T1000 (cell line): Measurements from ENCODE around the gene NAT9.

Experiments
- DNase-seq: peaks from one replicate; lab custom pipeline; 2025; ENCODE audit warnings: mixed read lengths; lab: John Stamatoyannopoulos, UW

NAT9 gene

GRCh38 chr17:74761419-74761818 lies 14.7 kb downstream of the NAT9 start:
- no peak for DNase-seq

GRCh38 chr17:74760404-74761105 lies 15.6 kb downstream of the NAT9 start:
- DNase-seq: no peak

- no peak for DNase-seq
These were observed 16.2 kb downstream of the NAT9 start for GRCh38 chr17:74759941-74760340.

- DNase-seq: no peak
These were observed 16.8 kb downstream of the NAT9 start for GRCh38 chr17:74759243-74759801.

GRCh38 chr17:74758848-74759168 lies 17.3 kb downstream of the NAT9 start:
- DNase-seq: no peak

- DNase-seq: no peak
These were observed 18.0 kb downstream of the NAT9 start for GRCh38 chr17:74757931-74758847.

GRCh38 chr17:74757502-74757901 lies 18.6 kb downstream of the NAT9 start:
- DNase-seq: no peak

GRCh38 chr17:74756891-74757290 lies 19.3 kb downstream of the NAT9 start:
- no peak for DNase-seq

- no peak for DNase-seq
These were observed 20.6 kb downstream of the NAT9 start for GRCh38 chr17:74755533-74755932.

- DNase-seq: no peak
These were observed 21.3 kb downstream of the NAT9 start for GRCh38 chr17:74754832-74755231.

GRCh38 chr17:74752822-74753401 lies 23.2 kb downstream of the NAT9 start:
- DNase-seq: no peak

GRCh38 chr17:74752415-74752814 lies 23.7 kb downstream of the NAT9 start:
- DNase-seq: no peak

GRCh38 chr17:74750327-74751069 lies 25.6 kb downstream of the NAT9 start:
- no peak for DNase-seq

- DNase-seq: no peak
These were observed 26.2 kb downstream of the NAT9 start for GRCh38 chr17:74750039-74750326.

GRCh38 chr17:74749279-74750038 lies 26.7 kb downstream of the NAT9 start:
- no peak for DNase-seq

GRCh38 chr17:74748529-74749278 lies 27.4 kb downstream of the NAT9 start, which contains the start of gene NHERF1:
TSS of gene NHERF1 (plus strand) at chr17:74748628. CDS start at chr17:74748847, 219 bp downstream.
- DNase-seq: peak; percentile 87

- DNase-seq: no peak
These were observed 27.9 kb downstream of the NAT9 start for GRCh38 chr17:74748279-74748528.

GRCh38 chr17:74746922-74747321 lies 29.2 kb downstream of the NAT9 start:
- peak; percentile 88 for DNase-seq

GRCh38 chr17:74746376-74746775 lies 29.8 kb downstream of the NAT9 start:
- peak; percentile 87 for DNase-seq

- DNase-seq: peak; percentile 94
These were observed 30.5 kb downstream of the NAT9 start for GRCh38 chr17:74745548-74746177.
